ENCODE data around the gene TEC.

TEC gene

GRCh38 chr4:48242511-48243195, 27.0 kb downstream of the TEC start:
- H3K4me3 ChIP-seq (replicated peaks; ENCODE audit: low read depth, low read length) = no peak overlapping the region
- no peak for DNase-seq (ENCODE audit: extremely low read depth, low read depth)
- no peak for TF ChIP-seq CTCF (IDR thresholded peaks at IDR 0.05; ENCODE audit: low read depth, low read length, missing control alignments)

GRCh38 chr4:48241731-48242130, 27.9 kb downstream of the TEC start:
- DNase-seq (ENCODE audit: extremely low read depth, low read depth) = no peak
- no peak for TF ChIP-seq CTCF (IDR thresholded peaks at IDR 0.05; ENCODE audit: low read depth, low read length, missing control alignments)
- no peak overlapping the region for H3K4me3 ChIP-seq (replicated peaks; ENCODE audit: low read depth, low read length)

- no peak for DNase-seq (ENCODE audit: extremely low read depth, low read depth)
- TF ChIP-seq CTCF (IDR thresholded peaks at IDR 0.05; ENCODE audit: low read depth, low read length, missing control alignments) = no peak
- no peak overlapping the region for H3K4me3 ChIP-seq (replicated peaks; ENCODE audit: low read depth, low read length)
Observed at GRCh38 chr4:48237996-48238645, 31.5 kb downstream of the TEC start.

- no peak for DNase-seq (ENCODE audit: extremely low read depth, low read depth)
- no peak overlapping the region for H3K4me3 ChIP-seq (replicated peaks; ENCODE audit: low read depth, low read length)
- TF ChIP-seq CTCF (IDR thresholded peaks at IDR 0.05; ENCODE audit: low read depth, low read length, missing control alignments) = no peak
Observed at GRCh38 chr4:48235050-48235449, 34.6 kb downstream of the TEC start.

GRCh38 chr4:48234575-48234974, 35.1 kb downstream of the TEC start:
- no peak for DNase-seq (ENCODE audit: extremely low read depth, low read depth)
- no peak overlapping the region for H3K4me3 ChIP-seq (replicated peaks; ENCODE audit: low read depth, low read length)
- no peak for TF ChIP-seq CTCF (IDR thresholded peaks at IDR 0.05; ENCODE audit: low read depth, low read length, missing control alignments)

- no peak overlapping the region for H3K4me3 ChIP-seq (replicated peaks; ENCODE audit: low read depth, low read length)
- no peak for DNase-seq (ENCODE audit: extremely low read depth, low read depth)
- no peak for TF ChIP-seq CTCF (IDR thresholded peaks at IDR 0.05; ENCODE audit: low read depth, low read length, missing control alignments)
Observed at GRCh38 chr4:48228949-48229348, 40.7 kb downstream of the TEC start.
